Sigmoid colon (tissue), 4 donors: ENCODE measurements around the gene ACAA1.

Experiments used
- CTCF ChIP-seq, 4 experiments: fragments of 450-650 bp in 3 of 4; fragments of 200-600 bp in 1 of 4; IDR thresholded peaks; one replicate each; pipeline ENCODE4 v1.5.1; 2016 to 2019; ENCODE audit warnings: antibody characterized with exemption in 4 of 4, mild to moderate bottlenecking in 3 of 4, moderate library complexity in 2 of 4
- EP300 ChIP-seq, 4 donors: sonication (generic); formaldehyde crosslinking; IDR thresholded peaks; one replicate each; pipeline ENCODE4 v1.6.1; 2017; ENCODE audit warnings: antibody characterized with exemption in 4 of 4
- POLR2A ChIP-seq, 2 donors: fragments of 450-650 bp; IDR thresholded peaks; one replicate each; pipeline ENCODE4 v1.6.1; 2016; ENCODE audit warnings: antibody characterized with exemption in 2 of 2, mild to moderate bottlenecking in 2 of 2, moderate library complexity in 2 of 2

- no peak for TF ChIP-seq CTCF (IDR thresholded peaks at IDR 0.05)
- no peak for TF ChIP-seq EP300 (IDR thresholded peaks at IDR 0.05)
- no peak for TF ChIP-seq POLR2A (IDR thresholded peaks at IDR 0.05)
Measured at GRCh38 chr3:38133209-38133556, 3.7 kb downstream of the ACAA1 start.
